Cerebellar nuclear complex (tissue), 1 donor: ENCODE data around the gene UACA.
"Not testable (repeated sequence)": the region's sequence is repeated elsewhere in the genome, so short reads cannot be mapped to it uniquely, and the experiment has no call there.

ENCODE experiments used
- DNase-seq, 2 experiments: peaks; one replicate each; lab custom pipeline; 2025; lab: John Stamatoyannopoulos, UW

UACA gene

DNA sequence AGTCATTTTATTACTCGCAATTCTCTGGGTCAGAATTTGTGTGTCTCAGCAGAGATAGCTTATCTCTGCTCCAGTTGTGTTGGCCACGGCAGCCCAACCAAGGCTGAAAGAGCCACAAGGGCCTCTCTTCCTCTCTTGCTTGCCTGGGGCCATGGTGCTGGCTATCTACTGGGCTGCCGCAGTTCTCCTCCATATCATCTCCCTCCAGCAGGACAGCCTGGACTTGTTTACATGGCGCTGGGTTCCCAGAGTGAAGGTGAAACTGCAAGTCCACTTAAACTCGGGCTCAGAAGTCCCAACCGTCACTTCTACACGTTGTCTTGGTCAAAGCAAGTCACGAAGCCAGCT is 134.8 kb downstream of the UACA start:
- no peak for DNase-seq

- no peak for DNase-seq
These were observed 135.4 kb downstream of the UACA start for GRCh38 chr15:70627734-70628548.

DNA sequence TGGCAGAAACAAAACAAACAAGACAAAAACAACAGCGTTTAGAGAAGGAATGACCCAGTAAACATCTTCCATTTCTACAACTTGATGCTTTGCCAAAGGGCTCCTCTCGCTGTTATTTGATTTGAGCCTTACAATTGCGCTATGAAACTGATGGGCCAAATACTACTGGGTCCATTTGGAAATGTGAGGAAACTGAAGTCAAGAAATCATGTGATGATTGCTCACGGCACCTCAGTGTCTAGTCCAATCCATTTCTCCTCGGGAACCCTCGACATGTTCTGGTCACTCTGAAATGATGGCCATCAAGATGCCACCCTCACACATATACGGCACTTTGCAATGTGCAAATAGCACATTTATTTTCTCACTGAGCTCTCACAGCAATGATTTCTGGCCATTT is 136.0 kb downstream of the UACA start:
- DNase-seq, result no peak

DNA sequence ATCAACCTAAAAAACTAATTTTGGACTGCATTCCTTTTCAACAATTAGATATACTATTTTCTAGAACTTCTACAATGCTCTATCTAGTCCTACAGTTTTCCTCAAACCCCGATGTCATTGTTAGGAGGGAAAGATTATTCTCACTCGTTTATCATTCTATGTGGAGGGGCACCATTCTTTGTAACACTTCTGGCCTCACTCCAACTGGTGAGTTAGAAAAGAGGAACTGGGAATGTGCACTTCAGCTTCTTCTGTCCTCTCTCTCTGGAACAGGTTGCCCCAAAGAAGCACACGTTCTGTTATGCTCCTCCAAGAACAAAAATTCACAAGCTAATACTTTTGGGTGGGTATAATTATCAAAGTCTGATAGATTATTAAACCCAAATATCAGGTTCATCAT is 137.9 kb downstream of the UACA start:
- no peak for DNase-seq

DNA sequence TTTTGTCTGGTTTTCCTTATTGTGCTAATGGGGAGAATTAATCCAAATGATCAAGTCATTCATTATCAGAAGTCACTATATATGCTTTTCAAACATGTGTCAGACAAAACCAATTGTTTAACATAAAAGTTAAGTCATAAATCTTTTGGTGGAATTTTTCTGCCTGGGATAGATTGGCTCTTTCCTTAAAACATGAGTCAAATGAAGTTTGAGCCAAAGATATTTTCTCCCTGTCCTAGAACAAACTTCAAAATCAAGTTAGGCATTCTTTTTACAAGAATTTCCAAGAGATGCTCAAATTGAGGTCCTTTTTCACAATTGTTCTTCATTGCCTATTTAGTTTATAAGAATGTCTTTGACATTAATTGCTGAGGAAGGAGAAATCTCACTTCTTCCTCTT is 138.3 kb downstream of the UACA start:
- DNase-seq, result no peak

- no peak for DNase-seq
These were observed 144.4 kb downstream of the UACA start for GRCh38 chr15:70618929-70619328.

DNA sequence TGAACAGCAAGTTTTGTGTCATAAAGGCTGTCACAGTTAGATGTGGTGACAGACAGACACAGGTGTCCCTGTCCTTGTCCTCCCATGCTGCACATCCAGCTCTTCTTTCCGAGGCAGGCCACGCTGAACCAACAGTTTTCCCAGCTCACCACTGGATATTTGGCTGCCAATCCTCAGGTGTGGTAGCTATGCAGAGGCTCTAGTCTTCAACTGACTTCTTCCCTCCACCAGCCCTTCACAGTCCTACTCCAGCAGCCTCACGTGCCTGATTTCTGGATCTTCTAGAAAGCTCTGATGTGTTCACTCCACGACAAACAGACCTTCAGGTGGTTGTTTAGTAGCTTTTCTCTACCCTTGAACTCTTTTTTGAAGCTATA is 145.5 kb downstream of the UACA start:
- no peak for DNase-seq

DNA sequence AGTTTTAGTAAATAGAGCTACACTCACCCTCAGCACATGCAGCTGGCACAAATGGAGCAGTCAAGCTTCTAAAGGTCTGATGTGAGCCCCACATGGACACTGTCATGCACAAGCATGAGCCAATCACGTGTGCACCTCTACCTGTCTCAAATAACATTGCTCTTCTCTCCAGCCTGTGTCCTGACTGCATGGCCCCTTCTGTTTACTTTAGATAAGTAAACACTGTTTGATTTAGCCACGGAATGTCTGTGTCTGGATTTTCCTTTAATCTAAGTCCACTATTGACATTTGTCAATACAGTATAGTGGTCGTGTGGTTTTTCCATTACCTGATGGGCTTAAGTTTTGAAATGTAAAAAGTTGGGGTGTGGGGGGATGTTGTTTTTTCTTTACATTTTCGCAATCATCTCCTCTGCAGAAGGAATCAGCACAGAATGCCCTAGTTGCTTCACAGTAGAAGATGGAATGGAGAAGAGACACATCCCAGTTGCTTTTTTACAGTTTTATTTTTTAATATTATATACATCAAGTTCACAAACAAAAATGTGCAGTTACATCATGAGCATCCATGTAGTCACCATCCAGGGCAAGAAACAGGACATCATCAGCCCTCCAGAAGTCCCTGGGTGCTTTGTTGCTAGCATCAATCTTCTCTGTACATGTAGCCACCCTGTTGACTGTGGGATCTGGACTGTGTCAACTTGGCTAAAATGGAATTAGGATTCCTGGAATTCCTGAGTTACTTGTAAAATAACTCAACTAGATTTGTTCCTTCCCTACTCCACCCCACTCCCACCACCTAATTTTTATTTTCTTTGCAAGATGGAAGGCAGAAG is 146.1 kb downstream of the UACA start:
- no peak for DNase-seq

DNA sequence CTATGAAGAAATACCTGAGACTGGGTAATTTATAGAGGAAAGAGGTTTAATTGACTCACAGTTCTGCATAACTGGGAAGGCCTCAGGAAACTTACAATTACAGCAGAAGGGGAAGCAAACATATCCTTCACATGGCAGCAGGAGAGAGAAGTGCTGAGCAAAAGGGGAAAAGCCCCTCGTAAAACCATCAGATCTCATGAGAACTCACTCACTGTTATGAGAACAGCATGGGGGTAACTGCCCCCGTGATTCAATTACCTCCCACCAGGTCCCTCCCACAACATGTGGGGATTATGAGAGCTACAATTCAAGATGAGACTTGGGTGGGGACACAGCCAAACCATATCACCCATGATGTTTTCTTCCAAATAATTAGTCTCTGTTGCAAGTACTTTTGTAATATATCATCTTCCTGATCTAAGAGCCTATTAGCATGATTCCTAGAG is 147.0 kb downstream of the UACA start:
- DNase-seq, result not testable (repeated sequence)

GRCh38 chr15:70615435-70616310 is 147.7 kb downstream of the UACA start:
- DNase-seq, result no peak

DNA sequence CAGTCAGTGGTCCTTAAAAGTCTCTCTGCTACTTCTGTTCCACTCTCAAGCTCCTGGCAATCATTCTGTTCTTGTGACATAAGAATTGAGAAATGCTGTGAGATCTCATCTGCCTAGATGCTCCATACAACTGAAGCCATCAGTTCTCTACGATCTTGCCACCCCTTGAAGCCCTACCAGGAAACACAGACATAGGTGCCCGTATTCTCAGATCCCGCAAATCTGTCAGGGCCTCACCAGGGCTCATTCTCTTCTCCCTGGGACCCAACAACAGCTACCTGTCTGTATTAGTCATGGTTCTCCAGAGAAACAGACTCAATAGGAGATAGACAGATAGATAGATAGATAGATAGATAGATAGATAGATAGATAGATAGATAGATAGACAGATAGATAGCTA is 149.1 kb downstream of the UACA start:
- no peak for DNase-seq

- no peak for DNase-seq
These were observed 150.1 kb downstream of the UACA start for GRCh38 chr15:70613271-70613670.

GRCh38 chr15:70611286-70611685 is 152.1 kb downstream of the UACA start:
- no peak for DNase-seq

DNA sequence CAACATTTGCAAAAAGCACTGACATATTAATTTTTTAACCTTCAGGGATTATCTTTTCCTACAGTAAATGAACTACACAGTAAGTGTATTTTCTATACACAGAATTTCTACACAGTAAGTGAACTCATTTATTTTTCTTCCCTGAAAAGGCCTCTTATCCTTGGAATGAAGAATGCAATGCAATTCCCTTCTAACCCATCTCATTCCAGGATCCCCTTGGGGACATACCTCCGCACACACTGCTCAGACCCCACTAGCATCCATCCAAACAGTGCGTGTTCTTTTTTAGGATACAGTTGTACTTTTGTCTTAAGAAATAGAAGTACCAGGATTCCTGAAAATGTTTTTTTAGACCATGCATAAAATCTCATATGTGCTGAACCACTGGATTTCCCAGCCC is 152.8 kb downstream of the UACA start:
- no peak for DNase-seq

DNA sequence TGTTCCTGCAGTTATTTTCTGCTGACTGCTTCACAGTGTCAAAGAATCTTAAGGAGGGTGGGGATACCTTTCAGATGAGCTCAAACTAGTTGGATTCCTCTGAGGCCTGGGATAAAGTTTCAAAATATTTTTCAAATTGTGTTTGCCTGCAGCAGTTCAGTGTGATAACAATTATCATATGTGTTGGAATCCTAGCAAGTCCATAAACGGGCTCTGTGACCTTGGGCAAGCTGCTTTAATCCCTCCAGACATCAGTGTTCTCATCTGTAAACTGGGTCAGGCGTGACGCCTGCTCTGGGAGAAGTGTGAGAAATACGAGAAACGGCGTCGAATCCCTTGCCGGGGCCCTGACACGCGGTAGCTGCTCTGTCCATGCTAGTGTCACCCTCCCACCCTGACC is 153.5 kb downstream of the UACA start:
- DNase-seq, result no peak

- no peak for DNase-seq
These were observed 155.2 kb downstream of the UACA start for GRCh38 chr15:70608144-70608543.

- no peak for DNase-seq
These were observed 157.6 kb downstream of the UACA start for GRCh38 chr15:70605606-70606410.

DNA sequence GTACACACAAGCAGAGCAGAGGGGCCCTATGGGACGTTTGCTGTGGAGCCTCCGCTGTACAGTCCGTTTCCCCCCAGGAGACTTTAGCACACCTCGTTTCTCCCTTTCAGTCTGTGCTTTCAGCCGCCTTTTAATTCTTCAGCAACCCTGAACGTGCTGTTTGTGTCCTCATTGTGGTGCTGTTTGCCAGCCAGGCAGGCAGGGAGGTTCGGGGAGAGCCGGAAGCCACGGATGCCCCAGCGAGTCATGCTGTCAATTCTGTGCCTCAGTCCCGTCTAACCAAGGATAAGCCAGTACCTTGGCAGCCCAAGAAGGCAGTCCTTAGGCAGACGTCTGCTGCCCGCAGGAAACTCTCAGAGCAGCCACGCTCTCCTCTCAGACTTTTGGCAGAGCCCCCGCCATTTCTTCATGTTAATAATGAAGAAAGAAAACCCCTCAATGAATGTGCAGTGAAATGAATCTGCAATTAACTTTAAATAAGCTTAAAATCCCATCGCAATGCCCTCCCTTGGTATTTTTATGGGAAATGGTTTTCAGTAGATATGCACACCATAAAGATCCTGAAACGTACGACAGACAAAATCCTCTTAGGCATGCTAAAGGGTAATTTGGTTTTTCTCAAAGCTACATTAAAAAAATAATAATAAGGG is 158.6 kb downstream of the UACA start:
- DNase-seq, result no peak
